H1 (cell line): ENCODE measurements around the gene TMEM209. TPM values are rescaled to one million over a fixed set of nuclear protein-coding genes. Genes with fewer than 3 reads are reported as not detected.

Source experiments
- CTCF ChIA-PET: fragments of 300-600 bp; sonication (Branson Sonifier 250); formaldehyde crosslinking; loops from one replicate; lab custom pipeline; 2021; ENCODE audit not compliant: partially characterized antibody; lab: Charles Lee
- POLR2A ChIA-PET: fragments of 300-600 bp; sonication (Branson Sonifier 250); formaldehyde crosslinking; loops from one replicate; lab custom pipeline; 2021; ENCODE audit warnings: inconsistent platforms; ENCODE audit not compliant: partially characterized antibody; lab: Charles Lee
- DNase-seq, 2 experiments: peaks; one replicate each; pipeline versions ENCODE4 v3.0.0 to v3.0.0-alpha.2; 2010 to 2022; ENCODE audit warnings: low spot score in 2 of 2, low read depth in 1 of 2, mixed read lengths in 1 of 2
- FAIRE-seq: peaks from 2 replicates; lab custom pipeline; 2011; peaks lifted over from hg19 to GRCh38; lab: Jason Lieb, UNC
- H2AFZ ChIP-seq: 2 replicates; pipeline ENCODE4 v1.8.1; 2012; ENCODE audit warnings: low read length, inconsistent platforms
- H2AK5ac ChIP-seq: 2 replicates; pipeline ENCODE4 v1.6.1; 2013; ENCODE audit warnings: low read depth, low read length
- H2BK120ac ChIP-seq: replicated peaks from 2 replicates; pipeline ENCODE3; 2013; ENCODE audit warnings: low read depth, low read length, inconsistent platforms
- H2BK12ac ChIP-seq: 2 replicates; pipeline ENCODE4 v1.6.1; 2013; ENCODE audit warnings: low read depth, low read length
- H2BK15ac ChIP-seq: 2 replicates; pipeline ENCODE4 v1.6.1; 2013; ENCODE audit warnings: low read length
- H2BK20ac ChIP-seq: 2 replicates; pipeline ENCODE4 v1.6.1; 2013; ENCODE audit warnings: low read length
- H2BK5ac ChIP-seq: 2 replicates; pipeline ENCODE4 v1.6.1; 2013; ENCODE audit warnings: low read depth, low read length
- H3K14ac ChIP-seq: 2 replicates; pipeline ENCODE4 v1.6.1; 2013; ENCODE audit warnings: inconsistent platforms; ENCODE audit not compliant: insufficient read length
- H3K18ac ChIP-seq: 2 replicates; pipeline ENCODE4 v1.6.1; 2013; ENCODE audit warnings: low read length; ENCODE audit errors: extremely low read depth
- H3K23ac ChIP-seq: 2 replicates; pipeline ENCODE4 v1.6.1; 2013; ENCODE audit warnings: inconsistent platforms; ENCODE audit not compliant: insufficient read length
- H3K23me2 ChIP-seq: 2 replicates; pipeline ENCODE4 v1.6.1; 2013; ENCODE audit warnings: low read depth, low read length
- H3K27ac ChIP-seq: 2 replicates; pipeline ENCODE4 v1.6.1; 2011; ENCODE audit warnings: low read depth, low read length, inconsistent platforms
- H3K27me3 ChIP-seq, 4 experiments: replicated peaks in 1 of 4; 1 replicate in 1 of 4; 2 replicates in 3 of 4; pipeline versions ENCODE4 v1.6.1 to v1.8.1; 2011 to 2013; ENCODE audit warnings: low read length in 3 of 4, mild to moderate bottlenecking in 3 of 4, inconsistent platforms in 2 of 4, mixed read lengths in 2 of 4, moderate library complexity in 1 of 4; ENCODE audit not compliant: control insufficient read depth in 3 of 4, insufficient read depth in 3 of 4; ENCODE audit errors: extremely low read depth in 1 of 4
- H3K36me3 ChIP-seq, 4 experiments: 2 replicates each; pipeline versions ENCODE4 v1.6.1 to v1.8.1; 2011 to 2013; ENCODE audit warnings: mild to moderate bottlenecking in 4 of 4, low read length in 3 of 4, moderate library complexity in 2 of 4, control low read depth in 1 of 4, inconsistent platforms in 1 of 4; ENCODE audit not compliant: insufficient read depth in 4 of 4, control insufficient read depth in 2 of 4
- H3K4ac ChIP-seq: replicated peaks from 2 replicates; pipeline ENCODE3; 2013; ENCODE audit warnings: low read length, low read depth, mixed read lengths, inconsistent platforms; ENCODE audit not compliant: insufficient read length
- H3K4me1 ChIP-seq, 4 experiments: replicated peaks in 1 of 4; 1 replicate in 1 of 4; 2 replicates in 3 of 4; pipeline versions ENCODE4 v1.6.1 to v1.8.1; 2011 to 2013; ENCODE audit warnings: low read length in 3 of 4, inconsistent platforms in 2 of 4, mixed read lengths in 1 of 4; ENCODE audit not compliant: insufficient read depth in 4 of 4, control insufficient read depth in 3 of 4
- H3K4me2 ChIP-seq, 2 experiments: 2 replicates each; pipeline versions ENCODE4 v1.6.1 to v1.8.1; 2011 to 2013; ENCODE audit warnings: low read depth in 2 of 2, low read length in 2 of 2, control low read depth in 1 of 2, inconsistent platforms in 1 of 2, mild to moderate bottlenecking in 1 of 2; ENCODE audit not compliant: insufficient read depth in 1 of 2
- H3K4me3 ChIP-seq, 4 experiments: fragments of 200-600, 300-600 bp in 1 of 4; sonication (generic), shearing (Covaris generic), sonication (Bioruptor Twin) in 1 of 4; 2 replicates each; pipeline versions ENCODE4 v1.5.1 to v1.8.1; 2011 to 2016; ENCODE audit warnings: low read length in 4 of 4, low read depth in 3 of 4, control low read depth in 2 of 4, inconsistent platforms in 2 of 4, mild to moderate bottlenecking in 2 of 4, mixed read lengths in 1 of 4, moderate library complexity in 1 of 4; ENCODE audit not compliant: insufficient read depth in 2 of 4; ENCODE audit errors: extremely low read depth in 1 of 4
- H3K56ac ChIP-seq: replicated peaks from 2 replicates; pipeline ENCODE3; 2013; ENCODE audit warnings: low read depth, mild to moderate bottlenecking, mixed read lengths, low read length, inconsistent platforms; ENCODE audit not compliant: insufficient read length
- H3K79me1 ChIP-seq: 2 replicates; pipeline ENCODE4 v1.6.1; 2013; ENCODE audit warnings: low read depth, low read length, control low read depth
- H3K79me2 ChIP-seq, 2 experiments: 2 replicates each; pipeline versions ENCODE4 v1.6.1 to v1.8.1; 2012 to 2013; ENCODE audit warnings: low read length in 2 of 2, mild to moderate bottlenecking in 2 of 2, inconsistent platforms in 1 of 2; ENCODE audit not compliant: insufficient read depth in 2 of 2, control insufficient read depth in 1 of 2
- H3K9ac ChIP-seq, 4 experiments: replicated peaks in 1 of 4; 1 replicate in 1 of 4; 2 replicates in 3 of 4; pipeline versions ENCODE4 v1.6.1 to v1.8.1; 2011 to 2013; ENCODE audit warnings: low read depth in 3 of 4, low read length in 3 of 4, control low read depth in 2 of 4, mild to moderate bottlenecking in 2 of 4, moderate library complexity in 2 of 4, inconsistent platforms in 1 of 4; ENCODE audit errors: extremely low read depth in 1 of 4
- H3K9me3 ChIP-seq, 2 experiments: 2 replicates each; pipeline versions ENCODE4 v1.6.1 to v1.8.1; 2012 to 2013; ENCODE audit warnings: mild to moderate bottlenecking in 2 of 2, moderate library complexity in 2 of 2, control low read depth in 1 of 2, inconsistent platforms in 1 of 2, low read depth in 1 of 2, low read length in 1 of 2, mixed read lengths in 1 of 2; ENCODE audit not compliant: insufficient read depth in 2 of 2
- H4K20me1 ChIP-seq, 2 experiments: replicated peaks in 1 of 2; 2 replicates each; pipeline versions ENCODE3 to v1.8.1; 2011 to 2013; ENCODE audit warnings: inconsistent platforms in 2 of 2, low read length in 2 of 2, mild to moderate bottlenecking in 1 of 2; ENCODE audit not compliant: insufficient read depth in 2 of 2, control insufficient read depth in 1 of 2
- H4K5ac ChIP-seq: 2 replicates; pipeline ENCODE4 v1.6.1; 2013; ENCODE audit warnings: low read length, low read depth, mixed read lengths, inconsistent platforms; ENCODE audit not compliant: insufficient read length
- H4K8ac ChIP-seq: 2 replicates; pipeline ENCODE4 v1.8.0; 2013; ENCODE audit warnings: mild to moderate bottlenecking, moderate library complexity, low read length, inconsistent platforms; ENCODE audit not compliant: insufficient read depth; ENCODE audit errors: extremely low read depth
- H4K91ac ChIP-seq: replicated peaks from 2 replicates; pipeline ENCODE3; 2013; ENCODE audit warnings: low read length, mixed read lengths, inconsistent platforms; ENCODE audit not compliant: insufficient read length
- ATF2 ChIP-seq: IDR thresholded peaks from 2 replicates; pipeline ENCODE4 v1.6.1; 2012; ENCODE audit warnings: low read length, inconsistent platforms
- CHD2 ChIP-seq: IDR thresholded peaks from 2 replicates; pipeline ENCODE4 v1.6.1; 2012; ENCODE audit warnings: low read length, improper control_type of control experiment
- E2F6 ChIP-seq: IDR thresholded peaks from 2 replicates; pipeline ENCODE4 v1.6.1; 2012; ENCODE audit warnings: inconsistent platforms
- KDM4A ChIP-seq: IDR thresholded peaks from one replicate; pipeline ENCODE4 v1.7.1; 2012; ENCODE audit warnings: low read depth, mild to moderate bottlenecking, moderate library complexity, low read length, inconsistent platforms; ENCODE audit not compliant: severe bottlenecking
- MAX ChIP-seq: IDR thresholded peaks from 2 replicates; pipeline ENCODE4 v1.6.1; 2012; ENCODE audit warnings: inconsistent platforms
- WGBS, 2 experiments: shearing (Covaris generic) in 1 of 2; methylation state at CpG; one replicate each; pipeline versions ENCODE4 v1.1.6 to v1.1.7; 2013 to 2015; ENCODE audit warnings: low lambda C conversion rate in 2 of 2, mixed read lengths in 2 of 2, inconsistent platforms in 1 of 2, low coverage in 1 of 2, missing lambda C conversion rate in 1 of 2; ENCODE audit not compliant: insufficient replicate concordance in 2 of 2, insufficient coverage in 1 of 2, insufficient read length in 1 of 2; ENCODE audit errors: extremely low coverage in 1 of 2, missing lambda C conversion rate in 1 of 2; 5-methylcytosine and 5-hydroxymethylcytosine counted together
- long read RNA-seq, 2 experiments: library from RNA in 1 of 2; library from capped mRNA in 1 of 2; stranded (forward); transcript quantifications; one replicate each; pipeline ENCODE4 v2.0.0, GENCODE V29; 2021; ENCODE audit warnings: inconsistent platforms in 1 of 2
- polyA minus RNA-seq, 3 experiments: library from RNA; depleted of rRNA, polyadenylated mRNA; stranded (reverse); fragments of >200 nt; gene quantifications; 1 replicate in 2 of 3; 2 replicates in 1 of 3; pipeline ENCODE4 v1.2.3, GENCODE V29; 2011
- polyA plus RNA-seq, 7 experiments: library from polyadenylated mRNA; depleted of rRNA in 3 of 7; stranded (reverse) in 5 of 7; unstranded in 2 of 7; fragments of >200 nt in 5 of 7; fragments of 200-250 nt in 2 of 7; gene quantifications; 1 replicate in 5 of 7; 2 replicates in 1 of 7; 4 replicates in 1 of 7; pipeline versions ENCODE4 v1.2.1 to v1.2.3, GENCODE V29; 2011 to 2013; ENCODE audit warnings: missing spikeins in 2 of 7, mixed read lengths in 2 of 7
- total RNA-seq: library from RNA; stranded (reverse); fragmentation: NEBNext Ultra II Directional; extraction: Animal tissue kit (Norgen Biotek cat#: 25700); gene quantifications from 2 replicates; pipeline ENCODE4 v1.2.1, GENCODE V29; 2021

Gene TMEM209
- total RNA-seq, result 25.6 and 28.5 TPM in 2 replicates
- polyA plus RNA-seq (2011; rRNA removed), result 23.5 and 30.5 TPM in 2 replicates
- polyA plus RNA-seq (2011; cell fraction: cytosol; rRNA removed), result 19.5 TPM
- 17.3 TPM for polyA plus RNA-seq (2011; cell fraction: nucleus; rRNA removed)
- polyA plus RNA-seq (2012, experiment 1 of 2), result 15.2 to 24.1 TPM (median 20.1 TPM) in 4 replicates
- 2.5 TPM for polyA plus RNA-seq (2012, experiment 2 of 2)
- 46.3 TPM for polyA plus RNA-seq (2013, experiment 1 of 2)
- polyA plus RNA-seq (2013, experiment 2 of 2), result 53.9 TPM
- polyA minus RNA-seq (2011; rRNA and poly(A)+ RNA removed), result 85.0 and 90.6 TPM in 2 replicates
- polyA minus RNA-seq (2011; cell fraction: cytosol; rRNA and poly(A)+ RNA removed), result 24.1 TPM
- polyA minus RNA-seq (2011; cell fraction: nucleus; rRNA and poly(A)+ RNA removed), result 33.1 TPM
- long read RNA-seq, experiment 1, partial matches to known transcripts, result 1 of 7 reads
- long read RNA-seq, experiment 1, other reads (novel, unspliced or antisense), result 6 of 7 reads
- long read RNA-seq, experiment 2, partial matches to known transcripts, result 2 of 8 reads
- long read RNA-seq, experiment 2, other reads (novel, unspliced or antisense), result 3 of 8 reads

- CTCF ChIA-PET, result interaction anchor here (0.7 to 1.5 kb wide), 9 partner anchors 10 to 553 kb away, joined by 3 to 7 read pairs (median 3); no protein-coding TSS in a partner anchor
- WGBS, 2 experiments, result 19% methylated on average over 44 of the region's 44 CpGs; no CpG with 5 or more reads in 1 of the 2 experiments
- Histone ChIP-seq H2BK5ac (peak within 1 kb of the TSS; percentile 92), H2AK5ac (no peak within 1 kb of the TSS), H2AFZ (peak within 1 kb of the TSS; percentile 60), H4K20me1 (no peaks in the 10 kb centered on the region), H3K79me2 (peaks cover 0 to 7% of the 10 kb centered on the region in 2 experiments; a peak in 1 of 4 replicates), H3K4me1 (no peaks in the 10 kb centered on the region), H4K8ac (peak within 1 kb of the TSS; percentile 98), H2BK20ac (no peak within 1 kb of the TSS), H3K9me3 (no peaks in the 10 kb centered on the region), H3K14ac (no peak within 1 kb of the TSS), H3K36me3 (peaks cover 2 to 32% (median 25%) of the 10 kb centered on the region in 4 experiments), H3K9ac (peak within 1 kb of the TSS; percentile 84 to 99 (median 98)), H2BK15ac (0 out of 2 replicates have a peak within 1 kb of the TSS, but pooled peaks have one; percentile 32), H3K4ac (peak within 1 kb of the TSS; percentile 63), H2BK12ac (no peak within 1 kb of the TSS; the same call in 1 of the 2 replicates), H3K4me3 (peak within 1 kb of the TSS; percentile 88 to 98 (median 92)), H3K79me1 (peaks cover 2% of the 10 kb centered on the region; the same call in 1 of the 2 replicates), H4K5ac (peak within 1 kb of the TSS; percentile 95), H3K27me3 (no peaks in the 10 kb centered on the region), H2BK120ac (no peak within 1 kb of the TSS), H3K4me2 (peak within 1 kb of the TSS; percentile 70 to 91), H3K18ac (peak within 1 kb of the TSS; percentile 89), H3K23me2 (no peaks in the 10 kb centered on the region), H3K27ac (peak within 1 kb of the TSS; percentile 97), H3K23ac (no peak within 1 kb of the TSS), H4K91ac (peak within 1 kb of the TSS; percentile 61), H3K56ac (peak within 1 kb of the TSS; percentile 77)
- DNase-seq (peak; percentile 93 to 96), FAIRE-seq (no peak)
- POLR2A ChIA-PET, result interaction anchor here (0.5 to 2.7 kb wide), 32 partner anchors 10 to 643 kb away, joined by 3 to 20 read pairs (median 4); partner anchors contain the start of genes CEP41, KLHDC10 and MEST
- TF ChIP-seq CHD2, result peak; percentile 100
- TF ChIP-seq ATF2, result no peak
- peak; percentile 28 for TF ChIP-seq MAX
- TF ChIP-seq KDM4A, result peak; percentile 100
- peak; percentile 51 for TF ChIP-seq E2F6
These were observed at the start of gene TMEM209 for GRCh38 chr7:130205084-130205947. Gene TMEM209, minus strand, starts transcription at chr7:130205406. Its CDS starts 31 bp downstream, at chr7:130205375.
